Tibial nerve (tissue), 4 donors: ENCODE data around the gene NOVA2.

Experiments
- EP300 ChIP-seq, 2 donors: sonication (generic); formaldehyde crosslinking; IDR thresholded peaks; one replicate each; pipeline ENCODE4 v1.6.1; 2017; ENCODE audit warnings: antibody characterized with exemption in 2 of 2, mild to moderate bottlenecking in 1 of 2
- POLR2A ChIP-seq, 2 donors: fragments of 450-650 bp; IDR thresholded peaks; one replicate each; pipeline ENCODE4 v1.6.1; 2017; ENCODE audit warnings: antibody characterized with exemption in 2 of 2, mild to moderate bottlenecking in 2 of 2, moderate library complexity in 2 of 2
- TF ChIP-seq, protein P1 (sequence below), 5 experiments: fragments of 200-600 bp in 3 of 5; fragments of 450-650 bp in 2 of 5; sonication (generic) in 3 of 5; IDR thresholded peaks; one replicate each; pipeline ENCODE4 v1.5.1; 2016 to 2019; ENCODE audit warnings: antibody characterized with exemption in 5 of 5, mild to moderate bottlenecking in 3 of 5, moderate library complexity in 2 of 5

DNA sequence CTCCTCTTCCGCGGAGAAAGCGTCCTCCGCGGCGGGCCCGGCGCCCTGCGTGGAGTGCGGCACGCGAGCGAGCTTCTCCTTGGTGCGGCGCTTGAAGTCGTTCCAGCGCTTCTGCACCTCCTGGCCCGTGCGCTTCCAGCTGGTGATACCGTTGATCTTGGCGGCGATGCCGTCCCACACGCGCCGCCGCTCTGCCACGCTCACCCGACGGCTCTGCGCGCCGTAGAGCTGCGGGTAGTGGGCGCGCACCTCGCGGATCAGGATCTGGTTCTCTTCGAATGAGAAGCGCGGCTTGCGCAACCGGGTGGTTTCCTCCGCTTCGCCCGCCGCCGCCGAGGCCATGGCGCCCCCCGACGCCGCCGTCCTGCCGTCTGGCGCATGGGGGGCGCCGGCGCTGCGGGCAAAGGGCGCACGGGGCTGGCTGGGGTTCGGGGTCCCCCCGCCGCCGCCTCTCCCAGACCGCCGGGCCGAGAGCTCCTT, 72.2 kb downstream of the NOVA2 start:
- TF ChIP-seq POLR2A (IDR thresholded peaks at IDR 0.05) (no peak), EP300 (IDR thresholded peaks at IDR 0.05) (no peak)
- TF ChIP-seq, protein P1, sequence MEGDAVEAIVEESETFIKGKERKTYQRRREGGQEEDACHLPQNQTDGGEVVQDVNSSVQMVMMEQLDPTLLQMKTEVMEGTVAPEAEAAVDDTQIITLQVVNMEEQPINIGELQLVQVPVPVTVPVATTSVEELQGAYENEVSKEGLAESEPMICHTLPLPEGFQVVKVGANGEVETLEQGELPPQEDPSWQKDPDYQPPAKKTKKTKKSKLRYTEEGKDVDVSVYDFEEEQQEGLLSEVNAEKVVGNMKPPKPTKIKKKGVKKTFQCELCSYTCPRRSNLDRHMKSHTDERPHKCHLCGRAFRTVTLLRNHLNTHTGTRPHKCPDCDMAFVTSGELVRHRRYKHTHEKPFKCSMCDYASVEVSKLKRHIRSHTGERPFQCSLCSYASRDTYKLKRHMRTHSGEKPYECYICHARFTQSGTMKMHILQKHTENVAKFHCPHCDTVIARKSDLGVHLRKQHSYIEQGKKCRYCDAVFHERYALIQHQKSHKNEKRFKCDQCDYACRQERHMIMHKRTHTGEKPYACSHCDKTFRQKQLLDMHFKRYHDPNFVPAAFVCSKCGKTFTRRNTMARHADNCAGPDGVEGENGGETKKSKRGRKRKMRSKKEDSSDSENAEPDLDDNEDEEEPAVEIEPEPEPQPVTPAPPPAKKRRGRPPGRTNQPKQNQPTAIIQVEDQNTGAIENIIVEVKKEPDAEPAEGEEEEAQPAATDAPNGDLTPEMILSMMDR (IDR thresholded peaks at IDR 0.05) = no peak
